ENCODE measurements around the gene MFAP2. TPM values are rescaled to one million over a fixed set of nuclear protein-coding genes. Genes with fewer than 3 reads are reported as not detected.

The MFAP2 gene
- total RNA-seq, 1 donor from 2014 or later = 83.4 TPM

- H3K27ac Mint-ChIP-seq (ENCODE audit: unreplicated experiment) = no peak overlapping the region
- no peak for TF ChIP-seq CTCF (conservative IDR thresholded peaks at IDR 0.05)
- no peak for DNase-seq (ENCODE audit: low read depth, low spot score)
These were observed 19.4 kb upstream of the MFAP2 start for GRCh38 chr1:16999863-17000262.

GRCh38 chr1:16998589-16998988 lies 18.2 kb upstream of the MFAP2 start:
- no peaks in the 10 kb centered on the region for H3K9me3 Mint-ChIP-seq
- no peaks in the 10 kb centered on the region for H3K27me3 Mint-ChIP-seq (ENCODE audit: low read depth)
- no peaks in the 10 kb centered on the region for H3K4me1 Mint-ChIP-seq
- H3K27ac Mint-ChIP-seq (ENCODE audit: unreplicated experiment) = no peak overlapping the region
- H3K36me3 Mint-ChIP-seq (ENCODE audit: low read depth) = no peaks in the 10 kb centered on the region
- DNase-seq (ENCODE audit: low read depth, low spot score) = no peak
- H3K4me3 Mint-ChIP-seq = no peak overlapping the region
- TF ChIP-seq CTCF (conservative IDR thresholded peaks at IDR 0.05) = no peak

More at GRCh38 chr1:16999863-17000262, 19.4 kb upstream of the MFAP2 start:
- Mint-ChIP-seq H3K36me3 (ENCODE audit: low read depth) (no peaks in the 10 kb centered on the region), H3K4me3 (no peak overlapping the region), H3K27me3 (ENCODE audit: low read depth) (no peaks in the 10 kb centered on the region), H3K9me3 (no peaks in the 10 kb centered on the region), H3K4me1 (no peaks in the 10 kb centered on the region)

GRCh38 chr1:16996845-16997244 lies 16.4 kb upstream of the MFAP2 start:
- Mint-ChIP-seq H3K27ac (ENCODE audit: unreplicated experiment) (no peak overlapping the region), H3K9me3 (no peaks in the 10 kb centered on the region), H3K36me3 (ENCODE audit: low read depth) (no peaks in the 10 kb centered on the region), H3K4me3 (no peak overlapping the region), H3K27me3 (ENCODE audit: low read depth) (no peaks in the 10 kb centered on the region), H3K4me1 (no peaks in the 10 kb centered on the region)
- DNase-seq (ENCODE audit: low read depth, low spot score) = no peak
- no peak for TF ChIP-seq CTCF (conservative IDR thresholded peaks at IDR 0.05)

GRCh38 chr1:16993521-16994038 lies 13.2 kb upstream of the MFAP2 start:
- H3K27me3 Mint-ChIP-seq (ENCODE audit: low read depth) = no peaks in the 10 kb centered on the region
- H3K4me1 Mint-ChIP-seq = no peaks in the 10 kb centered on the region
- H3K36me3 Mint-ChIP-seq (ENCODE audit: low read depth) = no peaks in the 10 kb centered on the region
- no peak for TF ChIP-seq CTCF (conservative IDR thresholded peaks at IDR 0.05)
- no peak overlapping the region for H3K27ac Mint-ChIP-seq (ENCODE audit: unreplicated experiment)
- H3K4me3 Mint-ChIP-seq = no peak overlapping the region
- no peaks in the 10 kb centered on the region for H3K9me3 Mint-ChIP-seq
- no peak for DNase-seq (ENCODE audit: low read depth, low spot score)

- no peak for TF ChIP-seq CTCF (conservative IDR thresholded peaks at IDR 0.05)
- no peak overlapping the region for H3K4me3 Mint-ChIP-seq
- no peaks in the 10 kb centered on the region for H3K27me3 Mint-ChIP-seq (ENCODE audit: low read depth)
- no peak for DNase-seq (ENCODE audit: low read depth, low spot score)
- H3K9me3 Mint-ChIP-seq = no peaks in the 10 kb centered on the region
- H3K36me3 Mint-ChIP-seq (ENCODE audit: low read depth) = no peaks in the 10 kb centered on the region
- H3K4me1 Mint-ChIP-seq = no peaks in the 10 kb centered on the region
- H3K27ac Mint-ChIP-seq (ENCODE audit: unreplicated experiment) = no peak overlapping the region
These were observed 12.3 kb upstream of the MFAP2 start for GRCh38 chr1:16992675-16993074.

- no peaks in the 10 kb centered on the region for H3K36me3 Mint-ChIP-seq (ENCODE audit: low read depth)
- TF ChIP-seq CTCF (conservative IDR thresholded peaks at IDR 0.05) = no peak
- no peaks in the 10 kb centered on the region for H3K27me3 Mint-ChIP-seq (ENCODE audit: low read depth)
- no peak overlapping the region for H3K4me3 Mint-ChIP-seq
- H3K4me1 Mint-ChIP-seq = no peaks in the 10 kb centered on the region
- no peak overlapping the region for H3K27ac Mint-ChIP-seq (ENCODE audit: unreplicated experiment)
- H3K9me3 Mint-ChIP-seq = no peaks in the 10 kb centered on the region
- DNase-seq (ENCODE audit: low read depth, low spot score) = no peak
These were observed 11.7 kb upstream of the MFAP2 start for GRCh38 chr1:16992102-16992501.

All from neural crest cell (in vitro differentiated cells).